MM.1S (cell line): ENCODE results near the gene CASR.
"Not testable (repeated sequence)": the region's sequence is repeated elsewhere in the genome, so short reads cannot be mapped to it uniquely, and the experiment has no call there.

Experiments used
- DNase-seq: peaks from one replicate; pipeline ENCODE4 v3.0.0-alpha.2; 2015
- H2AFZ ChIP-seq: fragments of 300-600 bp; sonication (generic); 2 replicates; pipeline ENCODE4 v1.6.0; 2016; ENCODE audit warnings: antibody characterized with exemption, low read length
- H3F3A ChIP-seq: fragments of 300-600 bp; sonication (generic); 2 replicates; pipeline ENCODE4 v1.6.1; 2016; ENCODE audit warnings: mild to moderate bottlenecking, antibody characterized with exemption, low read length, moderate library complexity, mixed read lengths; ENCODE audit not compliant: insufficient read depth
- H3K27ac ChIP-seq: fragments of 300-600 bp; sonication (generic); 2 replicates; pipeline ENCODE4 v1.5.1; 2016; ENCODE audit warnings: mild to moderate bottlenecking, low read length
- H3K27me3 ChIP-seq: fragments of 300-600 bp; sonication (generic); replicated peaks from 2 replicates; pipeline ENCODE4 v1.6.0; 2016; ENCODE audit warnings: low read length; ENCODE audit not compliant: insufficient read depth
- H3K36me3 ChIP-seq: fragments of 300-600 bp; sonication (generic); replicated peaks from 2 replicates; pipeline ENCODE4 v1.6.1; 2016; ENCODE audit warnings: mild to moderate bottlenecking, low read length, mixed read lengths; ENCODE audit not compliant: insufficient read depth
- H3K4me1 ChIP-seq: fragments of 300-600 bp; sonication (generic); 2 replicates; pipeline ENCODE4 v1.6.1; 2016; ENCODE audit warnings: low read length, mixed read lengths
- H3K4me2 ChIP-seq: fragments of 300-600 bp; sonication (generic); 2 replicates; pipeline ENCODE4 v1.6.0; 2016; ENCODE audit warnings: low read depth, low read length
- H3K4me3 ChIP-seq: fragments of 300-600 bp; sonication (generic); 2 replicates; pipeline ENCODE4 v1.5.1; 2016; ENCODE audit warnings: low read length, mixed read lengths
- H3K79me2 ChIP-seq: fragments of 300-600 bp; sonication (generic); 2 replicates; pipeline ENCODE4 v1.6.1; 2016; ENCODE audit warnings: mixed run types, low read length, mixed read lengths
- H3K9ac ChIP-seq: fragments of 300-600 bp; sonication (generic); 2 replicates; pipeline ENCODE4 v1.6.1; 2016; ENCODE audit warnings: low read length, mixed read lengths
- H3K9me2 ChIP-seq: fragments of 300-600 bp; sonication (generic); replicated peaks from 2 replicates; pipeline ENCODE4 v1.6.1; 2016; ENCODE audit warnings: mild to moderate bottlenecking, low read length, mixed read lengths; ENCODE audit not compliant: insufficient read depth
- H3K9me3 ChIP-seq: fragments of 300-600 bp; sonication (generic); replicated peaks from 2 replicates; pipeline ENCODE4 v1.6.1; 2016; ENCODE audit warnings: mild to moderate bottlenecking, low read length, mixed read lengths; ENCODE audit not compliant: insufficient read depth
- H4K20me1 ChIP-seq: fragments of 300-600 bp; sonication (generic); 2 replicates; pipeline ENCODE4 v1.6.1; 2016; ENCODE audit warnings: mild to moderate bottlenecking, low read length, moderate library complexity, mixed read lengths; ENCODE audit not compliant: insufficient read depth
- CTCF ChIP-seq: fragments of 300-600 bp; sonication (generic); IDR thresholded peaks from 2 replicates; pipeline ENCODE4 v1.5.1; 2016; ENCODE audit warnings: antibody characterized with exemption, low read length, mixed read lengths
- EZH2 ChIP-seq: fragments of 300-600 bp; sonication (generic); optimal IDR thresholded peaks from 2 replicates; pipeline ENCODE3; 2017; ENCODE audit warnings: low read depth, mild to moderate bottlenecking, antibody characterized with exemption, low read length, mixed read lengths
- EZH2phosphoT487 ChIP-seq: fragments of 300-600 bp; sonication (generic); IDR thresholded peaks from 2 replicates; pipeline ENCODE4 v1.6.1; 2018; ENCODE audit warnings: antibody characterized with exemption, low read length

The CASR gene

DNA sequence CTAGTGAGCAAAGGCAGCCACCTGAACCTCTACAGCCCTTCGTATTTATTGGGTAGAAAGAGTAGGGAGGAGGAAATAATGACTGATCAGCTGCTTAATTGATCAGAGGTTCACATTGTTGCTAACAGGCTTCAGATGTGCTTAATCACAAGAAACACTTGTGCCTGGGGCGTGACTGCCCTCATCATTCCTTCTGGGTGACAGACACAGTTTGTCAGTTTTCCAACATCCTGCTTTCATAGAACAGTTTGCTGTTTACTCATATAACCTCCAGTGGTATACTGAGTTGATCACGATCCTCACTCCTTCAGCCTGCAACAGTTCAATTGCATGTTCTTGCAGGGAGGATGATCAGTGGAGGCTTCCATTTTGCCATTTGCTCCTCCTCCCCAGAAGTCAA, 13.6 kb upstream of the CASR start:
- Histone ChIP-seq H3K4me1 (no peaks in the 10 kb centered on the region), H3K27ac (no peak overlapping the region), H3K9me2 (no peaks in the 10 kb centered on the region), H2AFZ (no peak overlapping the region), H3F3A (no peaks in the 10 kb centered on the region), H3K36me3 (no peaks in the 10 kb centered on the region), H3K79me2 (no peaks in the 10 kb centered on the region), H3K9me3 (no peaks in the 10 kb centered on the region), H3K4me3 (no peak overlapping the region), H3K9ac (no peak overlapping the region), H4K20me1 (no peaks in the 10 kb centered on the region), H3K4me2 (no peak overlapping the region), H3K27me3 (no peaks in the 10 kb centered on the region)
- no peak for DNase-seq
- TF ChIP-seq EZH2, result no peak
- TF ChIP-seq CTCF, result no peak
- TF ChIP-seq EZH2phosphoT487, result no peak

DNA sequence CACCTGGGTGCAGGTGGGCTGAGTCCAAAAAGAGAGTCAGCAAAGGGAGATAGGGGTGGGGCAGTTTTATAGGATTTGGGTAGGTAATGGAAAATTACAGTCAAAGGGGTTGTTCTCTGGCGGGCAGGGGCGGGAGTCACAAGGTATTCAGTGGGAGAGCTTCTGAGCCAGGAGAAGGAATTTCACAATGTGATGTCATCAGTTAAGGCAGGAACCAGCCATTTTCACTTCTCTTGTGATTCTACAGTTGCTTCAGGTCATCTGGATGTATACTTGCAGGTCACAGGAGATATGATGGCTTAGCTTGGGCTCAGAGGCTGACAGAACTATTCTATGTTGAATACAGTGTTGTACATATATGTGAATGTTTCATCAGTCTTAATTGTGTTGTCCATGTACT, 12.1 kb upstream of the CASR start:
- not testable (repeated sequence) for DNase-seq, H3K9ac ChIP-seq, H3F3A ChIP-seq, H3K27ac ChIP-seq, H4K20me1 ChIP-seq, H3K4me2 ChIP-seq, H3K4me3 ChIP-seq, H3K27me3 ChIP-seq, H3K4me1 ChIP-seq, H3K9me3 ChIP-seq, H2AFZ ChIP-seq, H3K79me2 ChIP-seq, H3K9me2 ChIP-seq, H3K36me3 ChIP-seq

- H3K27me3 ChIP-seq, result no peaks in the 10 kb centered on the region
- H4K20me1 ChIP-seq, result no peaks in the 10 kb centered on the region
- no peak overlapping the region for H3K27ac ChIP-seq
- H3K4me2 ChIP-seq, result no peak overlapping the region
- H3K9me2 ChIP-seq, result no peaks in the 10 kb centered on the region
- H3F3A ChIP-seq, result no peaks in the 10 kb centered on the region
- H3K9ac ChIP-seq, result no peak overlapping the region
- H3K9me3 ChIP-seq, result no peaks in the 10 kb centered on the region
- H3K79me2 ChIP-seq, result no peaks in the 10 kb centered on the region
- DNase-seq, result no peak
- H3K4me3 ChIP-seq, result no peak overlapping the region
- H2AFZ ChIP-seq, result no peak overlapping the region
- no peak for TF ChIP-seq CTCF
- no peak for TF ChIP-seq EZH2
- TF ChIP-seq EZH2phosphoT487, result no peak
- H3K36me3 ChIP-seq, result no peaks in the 10 kb centered on the region
- H3K4me1 ChIP-seq, result no peaks in the 10 kb centered on the region
Measured at GRCh38 chr3:122178711-122179110, 4.8 kb upstream of the CASR start.

- H2AFZ ChIP-seq, result no peak overlapping the region
- H3K9ac ChIP-seq, result no peak overlapping the region
- H3K4me2 ChIP-seq, result no peak overlapping the region
- H3K79me2 ChIP-seq, result no peaks in the 10 kb centered on the region
- H3K36me3 ChIP-seq, result no peaks in the 10 kb centered on the region
- no peak overlapping the region for H3K27ac ChIP-seq
- no peaks in the 10 kb centered on the region for H4K20me1 ChIP-seq
- no peaks in the 10 kb centered on the region for H3K9me2 ChIP-seq
- no peaks in the 10 kb centered on the region for H3F3A ChIP-seq
- no peaks in the 10 kb centered on the region for H3K9me3 ChIP-seq
- H3K27me3 ChIP-seq, result no peaks in the 10 kb centered on the region
- no peak for DNase-seq
- no peak overlapping the region for H3K4me3 ChIP-seq
- TF ChIP-seq EZH2 (no peak), EZH2phosphoT487 (no peak), CTCF (no peak)
- no peaks in the 10 kb centered on the region for H3K4me1 ChIP-seq
Measured at GRCh38 chr3:122183893-122184590, 574 bp downstream of the CASR start.
